K562 (cell line): ENCODE results near the gene PHLPP2. TPM values are rescaled to one million over a fixed set of nuclear protein-coding genes. Genes with fewer than 3 reads are reported as not detected.

Experiments used
- ATAC-seq: fragments of 200-7000 bp; cut with Tn5 transposase; 3 replicates; pipeline ENCODE4 v1.9.1; 2020; ENCODE audit warnings: moderate library complexity
- BruUV-seq: library from RNA; stranded (reverse); fragments of 400-500 nt; replicated peaks from 2 replicates; lab custom pipeline; 2021; lab: Mats Ljungman, UMichigan
- CTCF ChIA-PET: fragments of 300-600 bp; formaldehyde crosslinking; extraction: SDS; loops from one replicate; lab custom pipeline; 2021; ENCODE audit warnings: low intra/inter-chr PET ratio; lab: Yijun Ruan, JAX
- POLR2A ChIA-PET: fragments of 300-600, 350-650 bp; sonication (Branson Sonifier 250); formaldehyde crosslinking; extraction: SDS; loops from one replicate; lab custom pipeline; 2021; ENCODE audit warnings: antibody characterized with exemption, inconsistent platforms; lab: Yijun Ruan, JAX
- DNase-seq, 4 experiments: peaks; one replicate each; pipeline versions ENCODE4 v3.0.0 to v3.0.0-alpha.2; 2011 to 2018; ENCODE audit warnings: low spot score in 3 of 4, mixed read lengths in 3 of 4; ENCODE audit errors: extremely low read depth in 1 of 4
- FAIRE-seq: peaks from 2 replicates; lab custom pipeline; 2011; peaks lifted over from hg19 to GRCh38; lab: Jason Lieb, UNC
- H2AFZ ChIP-seq: 2 replicates; pipeline ENCODE4 v1.6.0; 2011; ENCODE audit warnings: low read depth, low read length, control low read depth, inconsistent platforms
- H3K27ac ChIP-seq: fragments of 200-600 bp; 3 replicates; pipeline ENCODE4 v1.8.0; 2011; ENCODE audit warnings: low read depth, mild to moderate bottlenecking, control low read depth, inconsistent platforms, low read length, moderate library complexity, mixed read lengths; ENCODE audit errors: extremely low read depth
- H3K27me3 ChIP-seq, 2 experiments: fragments of 300-600 bp in 1 of 2; 2 replicates in 1 of 2; 3 replicates in 1 of 2; pipeline versions ENCODE4 v1.6.0 to v1.8.0; 2011; ENCODE audit warnings: inconsistent platforms in 2 of 2, low read length in 2 of 2, mild to moderate bottlenecking in 1 of 2, mixed read lengths in 1 of 2, moderate library complexity in 1 of 2; ENCODE audit not compliant: control insufficient read depth in 2 of 2, insufficient read depth in 2 of 2
- H3K36me3 ChIP-seq: fragments of 300-600 bp; 3 replicates; pipeline ENCODE4 v1.8.0; 2011; ENCODE audit warnings: mild to moderate bottlenecking, low read length, inconsistent platforms; ENCODE audit not compliant: control insufficient read depth, insufficient read depth
- H3K4me1 ChIP-seq, 2 experiments: fragments of 200-600 bp in 1 of 2; replicated peaks in 1 of 2; 2 replicates in 1 of 2; 3 replicates in 1 of 2; pipeline versions ENCODE4 v1.5.1 to v1.8.0; 2011; ENCODE audit warnings: inconsistent platforms in 2 of 2, low read length in 2 of 2, mild to moderate bottlenecking in 1 of 2, mixed read lengths in 1 of 2, moderate library complexity in 1 of 2; ENCODE audit not compliant: control insufficient read depth in 2 of 2, insufficient read depth in 2 of 2
- H3K4me2 ChIP-seq: 2 replicates; pipeline ENCODE4 v1.6.1; 2011; ENCODE audit warnings: low read length, control low read depth, inconsistent platforms, mixed read lengths; ENCODE audit not compliant: insufficient read depth
- H3K4me3 ChIP-seq: fragments of 200-600 bp; sonication (generic), shearing (Covaris generic); 2 replicates; pipeline ENCODE4 v1.5.1; 2016; ENCODE audit warnings: control low read depth, inconsistent platforms
- H3K79me2 ChIP-seq: fragments of 200-600 bp; 3 replicates; pipeline ENCODE4 v1.8.0; 2011; ENCODE audit warnings: low read length, inconsistent platforms; ENCODE audit not compliant: control insufficient read depth, insufficient read depth
- H3K9ac ChIP-seq, 2 experiments: 2 replicates each; pipeline versions ENCODE4 v1.6.0 to v1.6.1; 2011; ENCODE audit warnings: low read depth in 2 of 2, low read length in 2 of 2, control low read depth in 1 of 2, inconsistent platforms in 1 of 2, mild to moderate bottlenecking in 1 of 2, mixed read lengths in 1 of 2; ENCODE audit not compliant: insufficient read depth in 1 of 2
- H3K9me1 ChIP-seq: one replicate; pipeline ENCODE4 v1.6.0; 2011; ENCODE audit warnings: inconsistent platforms, mild to moderate bottlenecking, low read length, moderate library complexity; ENCODE audit not compliant: control insufficient read depth, insufficient read depth
- H3K9me3 ChIP-seq: replicated peaks from 2 replicates; pipeline ENCODE4 v1.5.1; 2011; ENCODE audit warnings: low read depth, low read length, inconsistent platforms; ENCODE audit not compliant: control insufficient read depth, insufficient read depth
- H4K20me1 ChIP-seq: replicated peaks from 2 replicates; pipeline ENCODE4 v1.6.1; 2011; ENCODE audit warnings: low read length, inconsistent platforms, mixed read lengths; ENCODE audit not compliant: control insufficient read depth, insufficient read depth
- CREM ChIP-seq: IDR thresholded peaks from 2 replicates; pipeline ENCODE4 v1.6.1; 2014; ENCODE audit warnings: antibody characterized with exemption, low read depth
- E4F1 ChIP-seq: fragments of 250-450 bp; sonication (Bioruptor Pico); IDR thresholded peaks from 2 replicates; pipeline ENCODE4 v1.5.0; 2021; ENCODE audit warnings: mild to moderate bottlenecking, borderline replicate concordance
- GATA2 ChIP-seq: sonication (generic); formaldehyde crosslinking; IDR thresholded peaks from 2 replicates; pipeline ENCODE4 v1.4.0; 2020; ENCODE audit warnings: mild to moderate bottlenecking, missing genetic modification reagents
- ZKSCAN1 ChIP-seq: fragments of 150-350 bp; IDR thresholded peaks from 2 replicates; pipeline ENCODE4 v1.6.1; 2016; ENCODE audit warnings: low read depth, low read length
- ZNF384 ChIP-seq: IDR thresholded peaks from 2 replicates; pipeline ENCODE4 v1.6.1; 2012; ENCODE audit warnings: low read depth, low read length, improper control_type of control experiment
- WGBS: fragments of 100-300 bp; shearing (Covaris generic); methylation state at CpG from one replicate; pipeline ENCODE4 v1.1.6; 2016; ENCODE audit warnings: low coverage, mixed read lengths; ENCODE audit not compliant: insufficient coverage; ENCODE audit errors: missing lambda C conversion rate; 5-methylcytosine and 5-hydroxymethylcytosine counted together
- in situ Hi-C: fragments of 300-500 bp; cut with MboI; formaldehyde crosslinking; loops from 4 replicates; pipeline ENCODE4 v1.15.0; 2018; ENCODE audit warnings: inconsistent platforms, mixed read lengths
- intact Hi-C: fragments of 100-400 bp; cut with micrococcal nuclease; formaldehyde crosslinking; loops from 2 replicates; pipeline ENCODE4 v1.14.2; 2022
- polyA plus RNA-seq, 8 experiments: library from polyadenylated mRNA; depleted of rRNA in 4 of 8; stranded (reverse) in 5 of 8; unstranded in 3 of 8; fragments of >200 nt; fragmentation: Nextera tagmentation in 2 of 8; fragmentation: Illumina TruSeq in 1 of 8; extraction: Ambion mirVana in 2 of 8; extraction: Trizol in 1 of 8; gene quantifications; 2 replicates each; pipeline versions ENCODE4 v1.2.1 to v1.2.3, GENCODE V29; 2011 to 2014; ENCODE audit warnings: inconsistent platforms in 1 of 8, missing spikeins in 1 of 8
- total RNA-seq, 7 experiments: library from RNA; depleted of rRNA in 6 of 7; stranded (reverse); fragments of >200 nt in 6 of 7; fragmentation: Illumina TruSeq in 2 of 7; extraction: Trizol in 2 of 7; gene quantifications; 2 replicates each; pipeline versions ENCODE4 v1.2.1 to v1.2.3, GENCODE V29; 2011 to 2021; ENCODE audit warnings: low replicate concordance in 1 of 7

PHLPP2 gene
- total and polyA plus RNA-seq, 9 of the 15 experiments (the other 6 are each of a cell fraction or from before 2014, with no cell fraction given): 0.60 to 7.1 (median 2.6) TPM

GRCh38 chr16:71648162-71648561 is 76.3 kb downstream of the PHLPP2 start:
- ChIA-PET POLR2A (no interaction called here), CTCF (no interaction called here)
- H2AFZ ChIP-seq: no peak overlapping the region
- no peaks in the 10 kb centered on the region for H3K9me3 ChIP-seq
- no peak overlapping the region for H3K27ac ChIP-seq
- peaks cover 12% of the 10 kb centered on the region for H3K36me3 ChIP-seq
- WGBS: 52% methylated on average over 2 of the region's 2 CpGs
- ATAC-seq: no peak
- no peaks in the 10 kb centered on the region for H3K79me2 ChIP-seq
- in situ Hi-C loops (no loop called here), intact Hi-C loops (loop anchor here (10.0 kb wide), 1 partner anchor 97 kb away; no protein-coding TSS in a partner anchor)
- H3K4me3 ChIP-seq: no peak overlapping the region
- no peak overlapping the region for H3K9ac ChIP-seq
- no peak for TF ChIP-seq ZKSCAN1
- H3K27me3 ChIP-seq: no peaks in the 10 kb centered on the region
- no peaks in the 10 kb centered on the region for H3K9me1 ChIP-seq
- BruUV-seq: no TSS peak
- no peaks in the 10 kb centered on the region for H3K4me1 ChIP-seq
- H4K20me1 ChIP-seq: no peaks in the 10 kb centered on the region
- no peak for DNase-seq
- H3K4me2 ChIP-seq: no peak overlapping the region
- no peak for FAIRE-seq

GRCh38 chr16:71647391-71647790 is 77.1 kb downstream of the PHLPP2 start:
- intact Hi-C loops: loop anchor here (10.0 kb wide), 1 partner anchor 97 kb away; no protein-coding TSS in a partner anchor
- DNase-seq: no peak
- no peaks in the 10 kb centered on the region for H3K4me1 ChIP-seq
- BruUV-seq: no TSS peak
- no peak overlapping the region for H3K4me3 ChIP-seq
- ATAC-seq: no peak
- H3K9ac ChIP-seq: no peak overlapping the region
- H3K4me2 ChIP-seq: no peak overlapping the region
- TF ChIP-seq GATA2 (CRISPR knock-in tag) (no peak), E4F1 (CRISPR knock-in tag) (no peak), ZNF384 (no peak), CREM (no peak)
- H4K20me1 ChIP-seq: no peaks in the 10 kb centered on the region
- 70% methylated on average over 7 of the region's 7 CpGs for WGBS
- ChIA-PET CTCF (no interaction called here), POLR2A (interaction anchor here (1.1 kb wide), 1 partner anchor 23 kb away, joined by 4 read pairs; no protein-coding TSS in a partner anchor)
- in situ Hi-C loops: no loop called here
- no peaks in the 10 kb centered on the region for H3K9me1 ChIP-seq
- peaks cover 8% of the 10 kb centered on the region for H3K36me3 ChIP-seq
- no peak overlapping the region for H2AFZ ChIP-seq
- H3K27me3 ChIP-seq: no peaks in the 10 kb centered on the region
- H3K9me3 ChIP-seq: no peaks in the 10 kb centered on the region
- H3K27ac ChIP-seq: no peak overlapping the region
- H3K79me2 ChIP-seq: no peaks in the 10 kb centered on the region
- FAIRE-seq: no peak
